ENCODE data around the gene DAZAP1.
A peak's percentile ranks its signal among the peaks of the same experiment; 100 is the strongest.

The DAZAP1 gene

DNA sequence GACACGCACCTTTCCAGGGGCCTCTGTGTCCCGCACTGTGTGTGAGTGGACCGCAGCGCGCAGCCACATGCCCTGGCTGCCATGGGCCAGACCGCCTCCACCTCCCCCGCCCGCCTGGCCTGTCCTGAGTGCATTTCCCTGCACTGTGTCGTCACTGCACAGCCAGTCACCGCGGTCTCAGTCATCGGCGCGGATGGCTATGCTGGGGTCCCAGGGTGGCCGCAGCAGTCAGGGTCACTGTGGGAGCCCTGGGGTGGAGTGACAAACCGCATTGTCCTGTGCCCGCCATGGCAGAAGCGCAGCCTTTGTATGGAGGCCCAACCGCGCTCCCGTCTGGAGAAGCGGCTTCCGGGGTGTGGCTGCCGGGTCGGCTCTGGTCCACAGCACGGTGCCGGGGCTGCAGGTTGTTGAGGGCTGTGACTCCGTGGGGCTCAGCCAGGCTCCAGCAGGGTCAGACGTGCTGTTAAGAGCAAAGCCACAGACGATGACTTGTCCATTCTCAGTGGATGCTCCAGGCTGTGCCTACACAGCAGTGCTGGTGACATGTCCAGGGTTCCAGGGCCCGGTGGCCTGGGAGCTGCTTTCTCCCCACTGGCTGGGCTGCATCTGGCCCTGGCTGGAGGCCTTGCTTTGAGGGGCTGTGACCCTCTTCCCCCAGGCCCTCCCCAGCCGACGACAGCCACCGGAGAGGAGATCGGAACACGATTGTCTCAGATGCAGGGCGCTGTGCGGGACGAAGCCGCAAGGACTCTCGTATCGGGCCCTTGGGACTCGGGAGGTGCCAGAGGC is 30.0 kb upstream of the DAZAP1 start:
- no peak for DNase-seq

DNA sequence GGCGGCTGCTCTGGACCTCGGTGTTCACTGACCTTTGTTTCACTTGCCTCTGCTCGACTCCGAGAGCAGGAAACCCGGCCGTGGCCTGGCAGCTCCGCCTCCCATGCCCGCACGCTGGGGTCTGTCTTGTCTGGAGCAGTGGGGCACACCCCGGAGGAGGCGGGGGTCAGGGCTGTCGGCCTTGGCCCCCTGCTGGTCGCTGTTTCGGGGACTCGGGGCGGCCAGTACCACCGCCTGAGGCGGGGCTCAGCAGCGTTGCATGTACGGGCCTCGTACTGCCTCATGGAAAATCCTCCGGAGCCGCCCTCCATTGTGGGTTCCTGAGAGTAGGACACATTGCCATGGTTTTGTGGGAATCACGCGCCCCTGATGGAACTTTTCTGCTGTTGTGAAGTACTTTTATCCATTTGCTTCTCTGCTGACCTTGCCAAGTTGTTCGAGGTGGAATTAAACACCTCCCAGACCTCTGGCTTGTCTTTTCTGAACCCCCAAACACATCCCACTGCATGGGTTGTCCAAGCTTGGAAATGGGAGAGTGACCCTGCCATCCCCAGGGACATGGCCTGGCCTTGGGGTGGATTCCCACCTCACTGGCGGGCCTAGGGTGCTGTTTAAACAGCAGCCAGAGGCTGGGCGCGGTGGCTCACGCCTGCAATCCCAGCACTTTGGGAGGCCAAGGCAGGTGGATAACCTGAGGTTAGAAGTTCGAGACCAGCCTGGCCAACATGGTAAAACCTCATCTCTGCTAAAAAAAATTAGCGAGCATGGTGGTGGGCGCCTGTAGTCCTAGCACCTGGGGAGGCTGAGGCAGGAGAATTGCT is 29.2 kb upstream of the DAZAP1 start:
- DNase-seq: no peak

DNA sequence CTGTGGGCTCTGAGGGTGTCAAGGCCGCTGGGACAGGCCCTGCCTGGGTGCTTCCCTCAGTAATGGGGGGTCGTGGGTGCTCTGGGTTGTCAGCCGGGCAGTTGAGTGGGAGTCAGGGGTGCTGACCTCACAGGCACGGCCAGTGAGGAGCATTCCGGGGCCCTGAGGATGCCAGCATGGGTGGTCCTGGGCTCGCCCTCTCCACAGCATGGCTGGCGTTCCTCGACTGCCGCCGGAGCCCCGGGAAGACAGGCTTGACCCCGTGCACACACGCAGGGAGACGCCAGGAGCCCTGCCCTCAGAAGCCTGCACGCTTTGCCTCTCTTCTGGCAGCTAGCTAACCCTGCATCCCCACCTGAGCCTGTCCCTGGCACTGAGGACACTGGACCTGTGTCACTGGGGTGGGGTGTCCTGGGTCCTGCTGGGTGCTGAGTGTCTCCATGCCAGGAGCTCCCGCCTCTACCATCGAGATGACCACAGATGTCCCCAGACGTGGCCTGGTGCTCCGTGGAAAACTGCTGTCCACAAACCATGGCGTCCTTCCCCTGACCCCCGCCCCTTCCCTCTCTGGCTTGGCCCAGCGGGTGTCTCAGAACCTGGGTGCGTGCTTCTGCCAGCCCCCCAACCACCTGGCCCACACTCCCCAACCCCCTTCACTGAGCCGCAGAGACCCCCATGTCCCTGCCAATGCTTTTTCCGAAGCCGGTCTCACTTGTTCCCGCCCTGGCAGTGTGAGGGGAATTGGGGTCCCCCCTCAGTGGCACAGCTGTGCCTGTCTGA is 28.1 kb upstream of the DAZAP1 start:
- DNase-seq: no peak

DNA sequence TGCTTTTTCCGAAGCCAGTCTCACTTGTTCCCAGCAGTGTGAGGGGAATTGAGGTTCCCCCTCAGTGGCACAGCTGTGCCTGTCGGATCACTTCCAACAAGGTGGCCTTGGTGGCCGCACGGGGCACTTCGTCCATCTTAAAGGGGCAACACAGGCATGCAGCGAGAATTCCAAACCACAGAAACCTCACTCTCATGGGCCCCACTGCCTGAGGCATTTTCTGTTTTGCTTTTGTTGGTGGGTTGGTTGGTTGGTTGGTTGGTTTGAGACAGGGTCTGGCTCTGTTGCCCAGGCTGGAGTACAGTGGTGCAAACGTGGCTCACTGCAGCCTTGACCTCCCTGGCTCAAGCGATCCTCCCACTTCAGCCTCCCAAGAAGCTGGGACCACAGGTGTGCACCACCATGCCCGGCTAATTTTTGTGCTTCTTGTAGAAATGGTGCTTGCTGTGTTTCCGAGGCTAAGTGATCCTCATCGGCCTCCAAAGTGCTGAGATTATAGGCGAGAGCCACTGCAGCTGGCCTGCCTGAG is 27.4 kb upstream of the DAZAP1 start:
- DNase-seq: no peak

DNA sequence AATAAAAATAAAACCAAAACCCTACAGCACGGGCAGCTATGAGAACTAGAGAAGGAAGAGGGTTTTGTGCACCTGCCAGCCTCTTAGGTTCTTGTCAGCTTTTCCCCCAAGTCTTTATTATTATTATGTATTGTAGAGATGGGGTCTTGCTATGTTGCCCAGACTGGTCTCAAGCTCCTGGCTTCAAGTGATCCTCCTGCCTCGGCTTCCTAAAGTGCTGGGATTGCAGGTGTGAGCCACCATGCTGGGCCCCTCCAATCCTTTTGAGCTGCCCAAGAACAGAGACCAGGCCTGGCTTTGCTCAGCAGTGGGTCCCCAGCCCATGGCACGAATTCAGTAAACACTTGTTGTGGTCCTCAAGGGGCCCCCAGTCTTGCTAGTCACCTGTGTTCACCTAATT is 25.1 kb upstream of the DAZAP1 start:
- no peak for DNase-seq

DNA sequence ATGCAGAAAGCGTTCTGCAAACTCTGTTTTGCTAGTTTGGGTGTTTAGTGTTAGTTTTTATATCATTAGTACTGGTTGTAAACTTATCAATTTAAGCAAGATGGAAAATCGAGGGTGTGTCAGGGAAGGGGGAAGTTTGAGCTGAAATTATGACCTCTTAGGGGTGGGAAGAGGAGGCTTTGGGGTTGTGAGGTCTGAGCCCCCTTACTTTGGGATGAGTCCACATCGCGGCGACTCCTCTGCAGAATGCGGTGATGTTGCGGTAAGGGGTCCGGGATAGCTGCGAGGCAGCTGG is 24.4 kb upstream of the DAZAP1 start:
- DNase-seq: no peak

DNA sequence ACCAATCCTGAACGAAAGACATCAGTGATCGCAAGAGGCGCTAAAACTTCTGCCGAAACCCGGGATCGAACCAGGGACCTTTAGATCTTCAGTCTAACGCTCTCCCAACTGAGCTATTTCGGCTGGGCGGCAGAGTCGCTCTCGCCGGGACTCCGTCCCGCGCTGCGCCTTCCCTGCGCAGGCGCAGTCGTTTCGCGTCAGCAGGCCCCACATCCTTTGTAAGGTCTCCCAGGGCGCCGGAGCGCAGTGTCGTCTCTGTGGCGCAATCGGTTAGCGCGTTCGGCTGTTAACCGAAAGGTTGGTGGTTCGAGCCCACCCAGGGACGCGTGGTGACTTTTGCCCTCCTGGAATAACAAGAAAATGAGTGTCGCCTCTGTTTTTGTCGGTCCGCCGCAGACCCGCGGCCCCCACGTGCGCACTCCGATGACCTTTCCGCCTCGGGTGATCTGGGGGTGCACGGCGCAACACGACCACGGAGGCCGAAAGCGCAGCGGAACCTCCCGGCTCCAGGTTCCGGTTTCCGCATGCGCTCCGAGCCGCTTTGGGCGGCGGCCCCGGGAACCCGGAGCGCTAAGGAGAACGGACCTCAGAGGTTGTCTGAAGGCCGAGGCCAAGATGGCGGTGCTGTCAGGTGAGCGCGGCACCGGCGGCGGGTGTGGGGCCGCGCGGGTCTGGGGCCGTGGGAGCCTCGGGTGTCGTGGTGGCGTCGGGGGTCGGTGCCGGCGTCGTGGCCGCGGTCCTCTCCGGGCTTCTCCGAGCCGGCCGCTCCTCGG is 23.9 kb upstream of the DAZAP1 start, which contains the start of gene NDUFS7:
NDUFS7 (plus strand) TSS at position 596 of the 773 bp plus-strand sequence; CDS start at position 616, 20 bp downstream.
- peak; percentile 98 for DNase-seq

DNA sequence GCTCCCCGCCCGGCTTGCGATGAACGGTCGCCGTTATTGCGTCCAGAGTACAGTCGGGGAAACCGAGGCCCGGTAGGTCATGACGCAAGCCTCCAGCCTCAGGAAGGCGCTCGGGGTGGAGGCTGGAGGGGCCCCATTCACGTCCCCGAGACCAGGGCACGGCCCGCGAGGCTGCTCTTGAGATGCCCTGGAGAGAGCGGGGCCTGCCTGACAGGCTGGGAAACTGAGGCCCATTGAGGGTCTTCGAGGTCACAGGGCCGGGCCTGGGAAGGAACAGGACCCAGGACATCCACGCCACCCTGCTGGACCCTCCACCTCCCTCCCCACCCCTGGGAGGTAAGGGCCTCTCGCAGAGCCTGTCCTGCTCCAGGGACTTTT is 23.3 kb upstream of the DAZAP1 start:
- peak; percentile 68 for DNase-seq

DNA sequence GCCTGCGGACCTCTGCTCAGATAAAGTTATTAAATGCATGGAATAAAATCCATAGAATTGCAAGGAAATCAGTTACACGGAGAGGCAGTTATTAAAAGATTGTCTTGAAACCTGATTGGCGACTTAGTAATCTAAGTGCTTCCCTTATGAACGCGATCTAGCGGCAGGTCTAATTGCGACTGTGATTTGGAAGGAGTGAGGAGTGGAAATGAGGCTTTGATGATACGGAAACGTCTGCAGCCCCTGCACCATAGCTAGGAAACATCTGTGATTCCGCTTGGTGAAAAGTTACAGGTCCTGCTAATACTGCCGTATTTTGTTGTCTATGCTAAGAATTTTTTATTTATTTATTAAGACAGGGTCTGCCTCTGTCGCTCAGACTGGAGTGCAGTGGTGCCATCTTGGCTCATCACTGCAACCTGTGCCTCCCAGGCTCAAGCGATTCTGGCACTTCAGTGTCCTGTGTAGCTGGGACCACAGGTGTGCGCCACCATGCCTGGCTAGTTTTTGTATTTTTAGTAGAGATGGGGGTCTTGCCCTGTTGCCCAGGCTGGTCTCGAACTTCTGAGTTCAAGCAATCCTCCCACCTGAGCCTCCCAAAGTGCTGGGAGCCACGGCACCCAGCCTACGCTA is 22.8 kb upstream of the DAZAP1 start:
- DNase-seq: no peak

DNA sequence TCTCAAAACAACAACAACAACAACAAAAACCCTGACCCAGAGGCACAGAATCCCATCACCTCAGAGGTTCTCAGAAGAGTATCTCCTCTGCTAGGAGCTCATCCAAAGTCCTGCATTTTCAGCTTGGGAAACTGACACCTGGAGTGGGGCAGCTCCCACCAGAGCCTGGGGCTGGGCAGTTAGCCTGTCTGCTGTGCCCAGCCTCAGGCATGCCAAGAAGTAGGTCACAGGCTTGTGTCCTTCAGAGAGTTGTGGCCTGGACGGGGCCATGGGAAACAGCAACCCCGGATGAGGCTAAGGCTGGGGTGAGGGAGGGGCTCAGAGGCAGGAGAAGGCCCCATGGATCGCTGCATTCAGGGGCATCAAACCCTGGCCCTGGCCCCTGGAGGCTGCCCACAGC is 21.6 kb upstream of the DAZAP1 start:
- DNase-seq: no peak

DNA sequence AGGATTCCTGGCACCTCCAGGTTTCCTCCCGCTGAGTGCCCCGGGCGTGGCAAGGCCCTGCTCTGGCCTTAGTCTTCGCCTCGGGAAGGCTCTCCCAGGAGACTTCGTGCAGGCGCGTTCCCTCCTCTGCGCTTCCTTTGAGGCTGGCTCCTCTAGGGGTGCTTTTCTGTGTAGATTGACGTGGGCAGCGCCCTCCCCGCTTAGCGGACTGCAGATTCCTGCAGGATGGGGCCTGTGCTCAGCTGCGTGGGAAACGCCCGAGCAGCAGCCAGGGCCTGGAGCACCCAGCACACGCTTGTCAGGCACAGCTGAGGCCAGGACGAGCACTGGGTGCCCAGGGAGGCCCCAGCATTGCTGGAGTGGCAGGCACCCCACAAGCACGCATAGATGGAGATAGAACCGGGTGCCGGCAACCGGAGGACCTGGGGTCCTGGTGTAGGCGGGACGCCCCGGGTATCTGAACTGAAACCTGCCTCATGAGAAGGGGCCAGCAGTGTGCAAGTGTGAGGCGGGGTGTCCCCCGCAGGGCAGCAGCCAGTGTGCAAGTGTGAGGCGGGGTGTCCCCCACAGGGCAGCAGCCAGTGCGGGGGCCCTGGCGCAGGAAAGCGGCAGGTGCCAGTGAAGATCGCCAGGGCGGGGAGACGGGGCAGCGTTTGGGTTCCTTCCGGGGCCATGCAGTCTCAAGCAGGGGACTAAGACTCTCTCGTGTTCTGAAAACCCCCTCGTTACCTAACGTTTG is 20.3 kb upstream of the DAZAP1 start:
- no peak for DNase-seq

DNA sequence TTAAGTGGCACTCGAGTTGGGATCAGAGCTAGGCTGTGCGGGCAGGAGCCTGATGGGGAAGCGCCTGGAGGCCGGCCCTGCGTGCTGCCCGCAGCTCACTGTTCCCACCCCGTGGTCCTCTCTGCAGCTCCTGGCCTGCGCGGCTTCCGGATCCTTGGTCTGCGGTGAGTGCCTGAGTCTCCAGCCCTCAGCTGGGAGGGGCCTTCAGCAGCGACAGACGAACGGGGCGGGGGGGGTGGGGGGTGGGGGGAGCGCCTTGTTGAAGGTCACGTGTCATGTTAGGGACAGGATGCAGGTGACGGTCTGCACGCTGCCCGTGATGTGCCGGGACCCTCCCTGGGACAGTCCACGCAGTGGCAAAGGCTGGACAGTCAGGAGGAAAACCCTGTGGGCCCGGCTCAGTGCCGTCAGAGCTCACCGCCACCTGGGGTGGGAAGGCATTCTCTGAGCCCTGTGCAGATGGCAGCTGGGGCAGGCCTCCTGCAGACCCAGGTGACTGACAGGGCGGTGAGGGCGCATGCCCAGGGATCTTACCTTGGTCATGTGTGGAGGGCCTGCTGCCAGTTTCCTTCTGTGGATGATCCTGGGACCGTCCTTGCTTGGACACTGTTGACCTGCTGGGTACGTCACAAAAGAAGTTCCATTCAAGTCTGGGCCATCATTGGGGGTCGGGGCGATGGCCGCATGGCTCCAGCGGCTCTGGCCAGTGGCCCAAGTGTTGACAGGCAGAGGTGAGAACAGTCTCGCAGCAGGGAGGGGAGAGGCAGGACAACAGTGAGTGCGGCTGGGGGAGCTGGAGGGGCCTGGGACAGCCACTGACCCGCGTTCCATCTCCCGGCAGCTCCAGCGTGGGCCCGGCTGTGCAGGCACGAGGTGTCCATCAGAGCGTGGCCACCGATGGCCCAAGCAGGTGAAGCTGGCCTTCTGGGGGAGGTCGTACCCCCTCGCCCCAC is 19.4 kb upstream of the DAZAP1 start:
- no peak for DNase-seq

DNA sequence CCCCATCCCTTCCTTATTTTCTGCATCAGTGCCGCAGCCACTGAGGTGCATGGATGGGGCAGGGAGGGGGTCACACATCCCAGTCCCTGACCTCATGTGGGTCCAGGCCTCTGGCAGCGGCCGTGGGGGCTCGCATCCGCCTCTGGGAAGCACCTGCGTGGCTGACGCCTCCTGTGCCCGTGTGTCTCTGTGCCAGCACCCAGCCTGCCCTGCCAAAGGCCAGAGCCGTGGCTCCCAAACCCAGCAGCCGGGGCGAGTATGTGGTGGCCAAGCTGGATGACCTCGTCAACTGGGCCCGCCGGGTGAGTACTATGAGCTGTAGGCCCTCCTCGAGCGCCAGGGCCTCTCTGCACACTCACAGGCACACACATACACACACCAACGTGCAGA is 18.8 kb upstream of the DAZAP1 start:
- no peak for DNase-seq

DNA sequence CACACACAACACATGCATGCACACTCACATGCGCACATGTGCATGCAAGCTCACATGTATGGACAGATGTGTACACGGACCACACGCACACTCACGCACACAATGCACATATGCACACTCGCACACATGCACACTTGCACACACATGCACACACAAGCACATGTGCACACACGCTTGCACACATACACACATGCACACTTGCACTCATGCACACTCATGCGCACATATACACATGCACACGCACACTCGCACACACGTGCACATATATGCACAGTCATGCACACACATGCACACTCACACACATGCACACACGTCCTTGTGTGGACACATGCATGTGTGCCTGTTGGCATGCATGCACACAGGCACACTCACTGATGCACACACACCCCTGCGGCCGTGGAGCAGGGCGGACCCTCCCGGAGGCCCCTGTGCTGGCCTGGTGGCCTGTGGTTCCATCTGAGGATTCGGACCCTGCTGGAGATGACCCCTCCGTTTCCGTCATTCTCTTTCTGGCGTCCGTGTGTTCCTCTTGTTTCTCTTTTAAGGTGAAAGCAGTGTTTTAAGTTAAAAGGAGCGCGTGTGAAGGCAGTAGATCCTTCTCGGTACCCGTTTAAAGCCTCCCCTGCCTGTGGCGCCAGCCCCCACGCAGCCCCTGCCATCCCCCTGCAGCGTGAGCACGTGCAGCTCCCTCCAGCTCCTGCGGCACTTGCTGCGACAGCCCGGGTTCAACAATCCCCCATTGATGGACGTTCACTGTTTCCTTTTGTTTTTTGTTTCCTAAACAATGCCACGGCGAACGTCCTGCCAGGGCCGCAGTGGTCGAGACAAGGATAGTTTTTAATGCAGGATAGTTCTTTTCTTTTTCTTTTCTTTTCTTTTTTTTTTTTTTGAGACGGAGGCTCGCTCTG is 18.1 kb upstream of the DAZAP1 start:
- DNase-seq: no peak

DNA sequence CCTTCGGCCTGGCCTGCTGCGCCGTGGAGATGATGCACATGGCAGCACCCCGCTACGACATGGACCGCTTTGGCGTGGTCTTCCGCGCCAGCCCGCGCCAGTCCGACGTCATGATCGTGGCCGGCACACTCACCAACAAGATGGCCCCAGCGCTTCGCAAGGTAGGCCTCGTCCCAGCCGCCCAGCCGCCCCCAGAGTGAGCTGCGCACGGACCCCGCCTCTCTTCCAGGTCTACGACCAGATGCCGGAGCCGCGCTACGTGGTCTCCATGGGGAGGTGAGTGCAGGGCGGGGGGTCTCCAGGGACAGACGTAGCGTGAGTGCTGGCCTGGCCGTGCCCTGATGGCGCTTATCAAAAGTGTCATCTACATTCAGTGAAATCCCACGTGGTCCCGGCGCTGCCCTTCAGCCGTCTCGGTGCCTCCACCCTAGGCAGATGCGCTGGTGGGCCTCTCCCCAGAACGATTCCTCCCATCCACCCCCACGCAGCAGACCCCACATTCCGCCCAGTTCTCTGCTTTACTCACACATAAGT is 16.4 kb upstream of the DAZAP1 start:
- no peak for DNase-seq

DNA sequence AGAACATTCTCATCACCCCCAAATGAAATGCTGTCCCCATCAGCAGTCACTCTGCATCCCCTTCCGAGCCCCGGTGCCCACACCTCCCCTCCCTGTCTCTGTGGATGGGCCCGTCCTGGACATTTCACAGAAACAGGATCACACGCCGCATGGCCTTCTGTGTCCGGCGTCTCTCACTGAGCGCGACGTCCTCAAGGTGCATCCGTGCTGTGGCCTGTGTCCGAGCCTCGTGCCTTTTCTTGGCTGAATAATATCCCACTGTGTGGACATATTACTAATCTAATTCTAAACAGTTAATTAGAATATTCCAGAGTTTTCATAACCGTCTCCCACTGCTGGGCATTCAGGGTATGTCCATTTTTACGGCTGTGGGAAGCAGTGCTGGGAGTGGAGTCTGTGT is 15.0 kb upstream of the DAZAP1 start:
- no peak for DNase-seq

DNA sequence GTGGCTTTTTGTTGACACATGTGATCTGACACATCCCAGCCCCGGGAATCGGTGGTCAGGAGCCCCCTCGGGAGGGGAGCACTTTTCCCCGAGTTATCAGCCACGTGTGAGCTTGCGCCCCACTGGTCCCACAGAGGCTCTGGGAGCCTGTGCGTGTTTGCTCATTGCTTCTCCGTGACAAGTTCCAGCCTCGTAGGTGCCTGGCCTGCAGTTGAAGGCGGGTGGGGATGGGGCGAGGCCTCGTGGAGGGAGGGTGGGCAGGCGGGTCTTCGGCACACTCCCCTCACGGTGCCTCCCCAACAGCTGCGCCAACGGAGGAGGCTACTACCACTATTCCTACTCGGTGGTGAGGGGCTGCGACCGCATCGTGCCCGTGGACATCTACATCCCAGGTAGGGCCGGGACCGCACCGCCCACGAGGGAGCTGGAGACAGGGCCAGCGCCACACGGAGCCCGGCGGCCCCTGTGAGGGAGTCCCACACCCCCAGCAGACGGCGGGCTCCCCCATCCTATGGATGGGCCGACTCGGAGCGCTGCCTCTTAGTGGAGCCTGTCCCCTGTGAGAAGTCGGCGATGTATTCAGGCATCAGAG is 14.4 kb upstream of the DAZAP1 start:
- DNase-seq: no peak

DNA sequence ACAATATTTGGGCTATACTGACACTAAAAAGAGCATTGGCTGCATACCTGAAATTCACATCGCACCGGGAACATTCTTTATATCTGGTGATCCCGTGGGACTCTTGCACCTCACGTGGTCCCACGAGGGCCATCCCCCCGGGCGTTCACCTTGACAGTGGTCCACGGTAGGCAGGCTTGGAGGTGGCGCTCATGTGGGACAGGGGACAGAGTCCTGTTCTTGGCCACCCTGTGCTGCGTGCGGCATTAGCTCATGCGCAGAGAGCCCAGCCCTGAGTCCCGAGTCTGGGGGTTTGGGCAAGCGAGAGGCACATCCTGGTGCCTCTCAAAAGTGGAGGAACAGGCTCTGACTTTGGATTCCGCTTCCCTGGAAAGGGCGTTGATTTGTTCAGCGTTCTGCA is 13.5 kb upstream of the DAZAP1 start:
- no peak for DNase-seq

Measured in activated effector memory CD4-positive, alpha-beta T cell treated with anti-CD3 and anti-CD28 coated beads, Interleukin-2, amount 50 U/mL, for 16 hours (primary cell).